A204.1 (cell line): ENCODE results near the gene NECAB3.

ENCODE experiments used
- FAIRE-seq: peaks from 2 replicates; lab custom pipeline; 2012; peaks lifted over from hg19 to GRCh38; lab: Jason Lieb, UNC

Gene NECAB3

GRCh38 chr20:33696448-33696847, 22.2 kb upstream of the NECAB3 start:
- no peak for FAIRE-seq

- no peak for FAIRE-seq
Observed at GRCh38 chr20:33694639-33695012, 20.4 kb upstream of the NECAB3 start.

- no peak for FAIRE-seq
Observed at GRCh38 chr20:33693741-33694638, 19.8 kb upstream of the NECAB3 start.

- FAIRE-seq: no peak
Observed at GRCh38 chr20:33693289-33693688, 19.1 kb upstream of the NECAB3 start.

GRCh38 chr20:33689973-33690372, 15.7 kb upstream of the NECAB3 start:
- no peak for FAIRE-seq

GRCh38 chr20:33689493-33689892, 15.3 kb upstream of the NECAB3 start:
- no peak for FAIRE-seq

GRCh38 chr20:33688938-33689424, 14.8 kb upstream of the NECAB3 start:
- no peak for FAIRE-seq

GRCh38 chr20:33687993-33688937, 14.0 kb upstream of the NECAB3 start:
- FAIRE-seq: no peak

- no peak for FAIRE-seq
Observed at GRCh38 chr20:33687370-33687915, 13.2 kb upstream of the NECAB3 start.

- FAIRE-seq: no peak
Observed at GRCh38 chr20:33686984-33687366, 12.7 kb upstream of the NECAB3 start.

GRCh38 chr20:33686100-33686983, 12.1 kb upstream of the NECAB3 start, which contains the start of gene E2F1:
Gene E2F1 (minus strand): TSS chr20:33686385. CDS start chr20:33686264, 121 bp downstream.
- no peak for FAIRE-seq

GRCh38 chr20:33685328-33686099, 11.3 kb upstream of the NECAB3 start:
- FAIRE-seq: no peak

- no peak for FAIRE-seq
Observed at GRCh38 chr20:33684533-33685327, 10.5 kb upstream of the NECAB3 start.

- FAIRE-seq: no peak
Observed at GRCh38 chr20:33681728-33682353, 7.6 kb upstream of the NECAB3 start.

GRCh38 chr20:33681288-33681687, 7.1 kb upstream of the NECAB3 start:
- no peak for FAIRE-seq

- no peak for FAIRE-seq
Observed at GRCh38 chr20:33680686-33681085, 6.5 kb upstream of the NECAB3 start.

- FAIRE-seq: no peak
Observed at GRCh38 chr20:33679758-33680485, 5.7 kb upstream of the NECAB3 start.

GRCh38 chr20:33677991-33678702, 3.9 kb upstream of the NECAB3 start:
- FAIRE-seq: no peak
